D341Med (cell line): ENCODE results near the gene AGBL5.

ENCODE experiments used
- DNase-seq: peaks from one replicate; pipeline ENCODE4 v3.0.0; 2012; ENCODE audit warnings: low spot score

Gene AGBL5

GRCh38 chr2:27077231-27077630, 25.8 kb downstream of the AGBL5 start:
- DNase-seq = no peak

- DNase-seq = no peak
These were observed 27.1 kb downstream of the AGBL5 start, which contains the start of gene EMILIN1 for GRCh38 chr2:27078267-27079194. Gene EMILIN1, plus strand, starts transcription at chr2:27078615. Its CDS starts 451 bp downstream, at chr2:27079066.

- no peak for DNase-seq
These were observed 28.0 kb downstream of the AGBL5 start for GRCh38 chr2:27079233-27080139.

GRCh38 chr2:27080140-27080469, 28.6 kb downstream of the AGBL5 start:
- no peak for DNase-seq

GRCh38 chr2:27080603-27080936, 29.1 kb downstream of the AGBL5 start:
- no peak for DNase-seq

GRCh38 chr2:27081984-27082772, 30.7 kb downstream of the AGBL5 start:
- DNase-seq = no peak

- no peak for DNase-seq
These were observed 31.4 kb downstream of the AGBL5 start for GRCh38 chr2:27082773-27083409.

GRCh38 chr2:27083410-27084296, 32.2 kb downstream of the AGBL5 start:
- no peak for DNase-seq

GRCh38 chr2:27084297-27085061, 33.0 kb downstream of the AGBL5 start:
- DNase-seq = no peak

GRCh38 chr2:27085062-27085672, 33.7 kb downstream of the AGBL5 start:
- DNase-seq = no peak

GRCh38 chr2:27085673-27086089, 34.2 kb downstream of the AGBL5 start:
- DNase-seq = no peak

- peak; percentile 98 for DNase-seq
These were observed 34.7 kb downstream of the AGBL5 start for GRCh38 chr2:27086090-27086723.

- DNase-seq = peak; percentile 66
These were observed 35.5 kb downstream of the AGBL5 start, which contains the start of gene KHK for GRCh38 chr2:27086724-27087593. Gene KHK, plus strand, starts transcription at chr2:27086772. Its CDS starts 488 bp downstream, at chr2:27087260.

GRCh38 chr2:27087823-27088410, 36.4 kb downstream of the AGBL5 start:
- DNase-seq = no peak

- DNase-seq = no peak
These were observed 37.2 kb downstream of the AGBL5 start for GRCh38 chr2:27088634-27089033.

GRCh38 chr2:27089111-27089954, 37.9 kb downstream of the AGBL5 start:
- no peak for DNase-seq
